Endothelial cell of umbilical vein (primary cell): Measurements from ENCODE around the gene TLE4.

Source experiments
- EZH2 ChIP-seq: IDR thresholded peaks from 2 replicates; pipeline ENCODE4 v1.6.1; 2012; ENCODE audit warnings: borderline replicate concordance, low read depth, mild to moderate bottlenecking, moderate library complexity, low read length, inconsistent platforms; ENCODE audit not compliant: severe bottlenecking
- MYC ChIP-seq: IDR thresholded peaks from one replicate; pipeline ENCODE4 v1.6.1; 2011; ENCODE audit warnings: mild to moderate bottlenecking, low read depth, low read length
- POLR2A ChIP-seq: IDR thresholded peaks from 2 replicates; pipeline ENCODE4 v1.6.1; 2012; ENCODE audit warnings: low read depth, mild to moderate bottlenecking, control low read depth, low read length
- POLR2AphosphoS5 ChIP-seq: IDR thresholded peaks from 2 replicates; pipeline ENCODE4 v1.6.1; 2012; ENCODE audit warnings: low read depth, mild to moderate bottlenecking, control low read depth, low read length, moderate library complexity; ENCODE audit not compliant: insufficient read depth
- TF ChIP-seq, protein P1 (sequence below), 2 donors: IDR thresholded peaks; 1 replicate in 1 of 2; 2 replicates in 1 of 2; pipeline ENCODE4 v1.5.1; 2011; ENCODE audit warnings: low read length in 2 of 2, mild to moderate bottlenecking in 2 of 2, moderate library complexity in 2 of 2, control low read depth in 1 of 2, inconsistent platforms in 1 of 2, low read depth in 1 of 2; ENCODE audit not compliant: insufficient read depth in 1 of 2; ENCODE audit errors: extremely low read depth in 1 of 2
- TF ChIP-seq, protein P2 (sequence below): IDR thresholded peaks from 2 replicates; pipeline ENCODE4 v1.6.1; 2011; ENCODE audit not compliant: insufficient read depth, insufficient read length

DNA sequence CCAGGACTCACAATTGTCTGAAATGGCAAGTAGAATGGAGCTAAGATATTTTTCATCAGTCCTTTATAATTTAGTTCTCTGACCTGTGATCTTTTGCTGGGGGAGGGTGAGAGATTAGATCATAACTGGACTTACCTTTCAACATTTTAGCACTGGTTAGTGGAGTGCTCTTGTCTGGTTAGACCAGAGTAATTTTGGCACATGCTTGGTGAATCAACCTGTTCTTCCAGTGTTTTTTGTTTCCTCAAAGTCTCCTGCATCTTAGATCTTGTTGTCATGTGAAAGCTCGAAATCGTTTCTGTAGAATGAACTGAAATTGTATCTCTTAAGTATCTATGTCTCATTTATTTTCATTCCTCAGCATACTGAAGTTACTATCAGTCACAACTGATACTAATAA, 122.4 kb downstream of the TLE4 start:
- no peak for TF ChIP-seq MYC
- no peak for TF ChIP-seq POLR2AphosphoS5
- TF ChIP-seq, protein P1, sequence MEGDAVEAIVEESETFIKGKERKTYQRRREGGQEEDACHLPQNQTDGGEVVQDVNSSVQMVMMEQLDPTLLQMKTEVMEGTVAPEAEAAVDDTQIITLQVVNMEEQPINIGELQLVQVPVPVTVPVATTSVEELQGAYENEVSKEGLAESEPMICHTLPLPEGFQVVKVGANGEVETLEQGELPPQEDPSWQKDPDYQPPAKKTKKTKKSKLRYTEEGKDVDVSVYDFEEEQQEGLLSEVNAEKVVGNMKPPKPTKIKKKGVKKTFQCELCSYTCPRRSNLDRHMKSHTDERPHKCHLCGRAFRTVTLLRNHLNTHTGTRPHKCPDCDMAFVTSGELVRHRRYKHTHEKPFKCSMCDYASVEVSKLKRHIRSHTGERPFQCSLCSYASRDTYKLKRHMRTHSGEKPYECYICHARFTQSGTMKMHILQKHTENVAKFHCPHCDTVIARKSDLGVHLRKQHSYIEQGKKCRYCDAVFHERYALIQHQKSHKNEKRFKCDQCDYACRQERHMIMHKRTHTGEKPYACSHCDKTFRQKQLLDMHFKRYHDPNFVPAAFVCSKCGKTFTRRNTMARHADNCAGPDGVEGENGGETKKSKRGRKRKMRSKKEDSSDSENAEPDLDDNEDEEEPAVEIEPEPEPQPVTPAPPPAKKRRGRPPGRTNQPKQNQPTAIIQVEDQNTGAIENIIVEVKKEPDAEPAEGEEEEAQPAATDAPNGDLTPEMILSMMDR (IDR thresholded peaks at IDR 0.05; ENCODE audit: extremely low read depth in 1 of 2, insufficient read depth in 1 of 2, low read depth in 1 of 2, low read length in 2 of 2) = no peak
- TF ChIP-seq, protein P2, sequence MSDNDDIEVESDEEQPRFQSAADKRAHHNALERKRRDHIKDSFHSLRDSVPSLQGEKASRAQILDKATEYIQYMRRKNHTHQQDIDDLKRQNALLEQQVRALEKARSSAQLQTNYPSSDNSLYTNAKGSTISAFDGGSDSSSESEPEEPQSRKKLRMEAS = no peak
- TF ChIP-seq POLR2A = no peak
- TF ChIP-seq EZH2 = no peak
